MM.1S (cell line): ENCODE data around the gene SEMA3D.

Source experiments
- EZH2 ChIP-seq: fragments of 300-600 bp; sonication (generic); optimal IDR thresholded peaks from 2 replicates; pipeline ENCODE3; 2017; ENCODE audit warnings: low read depth, mild to moderate bottlenecking, antibody characterized with exemption, low read length, mixed read lengths
- EZH2phosphoT487 ChIP-seq: fragments of 300-600 bp; sonication (generic); IDR thresholded peaks from 2 replicates; pipeline ENCODE4 v1.6.1; 2018; ENCODE audit warnings: antibody characterized with exemption, low read length
- TF ChIP-seq, protein P1 (sequence below): fragments of 300-600 bp; sonication (generic); IDR thresholded peaks from 2 replicates; pipeline ENCODE4 v1.5.1; 2016; ENCODE audit warnings: antibody characterized with exemption, low read length, mixed read lengths

DNA sequence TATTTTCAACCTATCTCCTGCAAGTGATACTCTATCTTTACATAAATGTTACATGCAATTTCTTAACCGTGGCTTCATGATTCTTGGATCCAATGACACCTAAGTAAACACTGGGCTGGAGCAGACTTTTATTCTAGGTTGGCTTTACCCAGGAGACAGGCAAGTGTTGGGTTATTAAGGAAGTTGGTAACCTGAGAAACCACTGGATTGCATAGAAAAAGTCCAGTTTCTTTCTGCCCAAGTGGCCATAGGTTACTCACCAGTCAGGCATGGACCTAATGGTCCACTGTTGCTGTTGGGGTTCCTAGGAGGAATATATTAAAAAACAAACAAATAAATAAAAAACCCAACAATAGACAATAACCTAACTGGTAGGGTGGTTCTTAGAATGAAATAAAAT, 112.8 kb downstream of the SEMA3D start:
- TF ChIP-seq, protein P1, sequence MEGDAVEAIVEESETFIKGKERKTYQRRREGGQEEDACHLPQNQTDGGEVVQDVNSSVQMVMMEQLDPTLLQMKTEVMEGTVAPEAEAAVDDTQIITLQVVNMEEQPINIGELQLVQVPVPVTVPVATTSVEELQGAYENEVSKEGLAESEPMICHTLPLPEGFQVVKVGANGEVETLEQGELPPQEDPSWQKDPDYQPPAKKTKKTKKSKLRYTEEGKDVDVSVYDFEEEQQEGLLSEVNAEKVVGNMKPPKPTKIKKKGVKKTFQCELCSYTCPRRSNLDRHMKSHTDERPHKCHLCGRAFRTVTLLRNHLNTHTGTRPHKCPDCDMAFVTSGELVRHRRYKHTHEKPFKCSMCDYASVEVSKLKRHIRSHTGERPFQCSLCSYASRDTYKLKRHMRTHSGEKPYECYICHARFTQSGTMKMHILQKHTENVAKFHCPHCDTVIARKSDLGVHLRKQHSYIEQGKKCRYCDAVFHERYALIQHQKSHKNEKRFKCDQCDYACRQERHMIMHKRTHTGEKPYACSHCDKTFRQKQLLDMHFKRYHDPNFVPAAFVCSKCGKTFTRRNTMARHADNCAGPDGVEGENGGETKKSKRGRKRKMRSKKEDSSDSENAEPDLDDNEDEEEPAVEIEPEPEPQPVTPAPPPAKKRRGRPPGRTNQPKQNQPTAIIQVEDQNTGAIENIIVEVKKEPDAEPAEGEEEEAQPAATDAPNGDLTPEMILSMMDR: no peak
- TF ChIP-seq EZH2phosphoT487: no peak
- TF ChIP-seq EZH2: no peak
